GM19023 (cell line): ENCODE results near the gene IL18.
"Not testable (repeated sequence)": the region's sequence is repeated elsewhere in the genome, so short reads cannot be mapped to it uniquely, and the experiment has no call there.

ENCODE experiments used
- ATAC-seq: cut with Tn5 transposase; IDR thresholded peaks from one replicate; pipeline ENCODE4 v1.9.1; 2021; ENCODE audit warnings: mild to moderate bottlenecking, moderate library complexity; ENCODE audit not compliant: unreplicated experiment

The IL18 gene

GRCh38 chr11:112172362-112172994 is 8.6 kb upstream of the IL18 start:
- ATAC-seq = no peak

- ATAC-seq = no peak
Observed at GRCh38 chr11:112167145-112167544, 3.3 kb upstream of the IL18 start, which contains the start of gene TEX12. Gene TEX12 (plus strand): TSS chr11:112167372. CDS start chr11:112169269, 1,897 bp downstream.

DNA sequence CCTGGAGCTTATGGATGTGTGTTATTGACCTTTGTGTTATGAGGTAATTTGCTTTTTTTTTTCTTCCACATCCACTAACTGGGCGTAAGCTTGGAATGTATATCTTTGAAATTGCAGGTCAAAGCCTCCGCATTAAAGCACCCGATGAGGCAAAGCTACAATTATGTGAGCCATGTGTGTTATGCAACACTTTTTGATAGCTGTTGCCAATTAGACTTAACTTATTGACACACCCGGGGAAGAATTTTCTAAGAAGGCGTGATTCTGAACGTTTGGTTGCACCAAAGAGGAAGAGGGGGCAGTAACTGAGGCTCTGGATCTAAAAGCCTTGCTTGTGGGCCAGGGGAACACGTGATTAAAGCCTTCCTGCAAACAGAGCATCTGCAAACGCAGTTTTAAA is 2.7 kb upstream of the IL18 start:
- ATAC-seq = no peak

GRCh38 chr11:112165049-112165448 is 1.2 kb upstream of the IL18 start:
- no peak for ATAC-seq

- no peak for ATAC-seq
Observed at GRCh38 chr11:112162761-112163546, 940 bp downstream of the IL18 start.

GRCh38 chr11:112162200-112162599 is 1.7 kb downstream of the IL18 start:
- not testable (repeated sequence) for ATAC-seq

- ATAC-seq = no peak
Observed at GRCh38 chr11:112161012-112161411, 2.9 kb downstream of the IL18 start.

GRCh38 chr11:112160091-112160848 is 3.6 kb downstream of the IL18 start:
- ATAC-seq = no peak

- ATAC-seq = no peak
Observed at GRCh38 chr11:112159098-112160065, 4.5 kb downstream of the IL18 start.

GRCh38 chr11:112156956-112157766 is 6.7 kb downstream of the IL18 start:
- ATAC-seq = no peak

DNA sequence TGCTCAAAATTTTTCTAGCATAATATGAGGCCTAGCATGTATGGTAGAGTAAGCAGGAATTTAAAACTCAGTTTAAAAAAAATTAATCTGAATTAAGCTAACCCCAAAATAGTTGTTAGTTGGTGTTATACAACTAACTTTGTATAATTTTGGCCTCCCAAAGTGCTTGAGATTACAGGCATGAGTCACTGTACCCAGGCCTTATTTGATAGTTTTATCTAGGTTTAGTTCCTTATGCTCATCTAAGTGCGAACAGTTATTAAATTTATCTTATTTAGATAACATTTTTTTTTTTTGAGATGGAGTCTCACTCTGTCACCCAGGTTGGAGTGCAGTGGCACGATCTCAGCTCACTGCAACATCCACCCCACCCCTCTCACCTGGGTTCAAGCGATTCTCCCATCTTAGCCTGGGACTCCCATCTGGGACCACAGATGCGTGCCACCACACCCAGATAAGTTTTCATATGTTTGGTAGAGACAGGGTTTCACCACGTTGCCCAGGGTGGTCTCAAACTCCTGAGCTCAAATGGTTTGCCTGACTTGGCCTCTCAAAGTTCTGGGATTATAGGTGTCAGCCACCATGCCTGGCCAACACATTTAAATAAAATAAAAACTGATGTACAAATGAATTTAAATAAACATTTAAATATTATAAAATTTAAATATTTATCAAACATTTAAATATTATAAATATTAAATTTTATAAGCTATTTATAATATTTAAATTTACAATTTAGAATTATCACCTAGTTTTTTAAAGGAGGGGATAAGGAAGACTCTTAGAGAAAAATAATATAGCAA is 7.5 kb downstream of the IL18 start:
- no peak for ATAC-seq

- no peak for ATAC-seq
Observed at GRCh38 chr11:112150517-112150916, 13.4 kb downstream of the IL18 start.

GRCh38 chr11:112143597-112143996 is 20.3 kb downstream of the IL18 start:
- no peak for ATAC-seq

DNA sequence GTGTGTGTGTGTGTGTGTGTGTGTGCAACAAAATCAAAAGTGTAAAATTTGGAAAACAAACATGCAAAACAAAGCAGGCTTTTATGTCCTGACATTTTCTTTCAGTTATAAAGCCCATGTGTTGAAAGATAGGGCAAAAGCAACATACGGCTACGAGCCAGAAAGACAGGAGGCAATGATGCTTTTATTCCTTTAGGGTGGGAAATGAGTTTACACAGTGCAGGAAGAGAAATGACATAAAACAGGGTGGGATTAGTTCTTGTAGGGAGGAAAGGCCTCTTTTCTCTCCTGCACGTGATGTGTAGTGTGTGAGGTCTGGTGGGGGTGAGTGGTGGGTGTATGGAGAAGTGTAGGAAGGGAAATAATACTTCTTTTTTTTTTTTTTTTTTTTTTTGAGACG is 29.4 kb downstream of the IL18 start:
- ATAC-seq = no peak

DNA sequence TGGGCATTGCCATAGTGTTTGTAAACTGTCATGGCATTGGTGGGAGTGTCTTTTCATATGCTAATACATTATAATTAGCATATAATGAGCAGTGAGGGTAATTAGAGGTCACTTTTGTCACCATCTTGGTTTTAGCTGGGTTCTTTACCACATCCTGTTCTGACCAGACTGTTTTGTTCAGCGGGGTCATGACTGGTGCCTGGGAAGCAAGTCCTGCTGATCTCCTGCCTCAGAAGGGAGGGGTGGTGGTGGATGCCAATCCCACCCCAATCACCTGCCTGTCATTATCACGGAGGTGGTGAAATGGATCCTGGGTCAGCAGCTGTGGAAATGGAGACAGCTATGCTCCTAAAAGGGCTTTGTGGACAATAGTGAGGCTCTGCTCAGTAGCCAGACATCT is 31.2 kb downstream of the IL18 start:
- no peak for ATAC-seq

DNA sequence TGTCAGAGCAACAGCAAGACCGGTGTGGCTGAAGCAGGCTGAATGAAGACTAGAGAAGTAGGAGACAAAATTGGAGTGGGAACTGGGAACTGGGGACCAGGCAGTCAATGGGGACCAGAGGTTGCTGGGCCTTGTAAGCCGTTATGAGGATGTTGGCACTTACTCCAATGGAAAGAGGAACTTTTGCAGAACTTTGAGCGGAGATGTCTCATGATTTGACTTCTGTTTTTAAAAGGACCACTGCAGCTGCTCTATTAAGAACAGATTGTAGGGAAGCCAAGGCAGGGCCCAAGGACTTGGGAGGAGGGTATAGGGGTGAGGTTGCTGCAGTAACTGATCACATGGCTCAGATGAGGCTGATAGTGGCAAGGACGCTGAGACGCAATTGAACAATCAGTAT is 34.2 kb downstream of the IL18 start:
- ATAC-seq = no peak

DNA sequence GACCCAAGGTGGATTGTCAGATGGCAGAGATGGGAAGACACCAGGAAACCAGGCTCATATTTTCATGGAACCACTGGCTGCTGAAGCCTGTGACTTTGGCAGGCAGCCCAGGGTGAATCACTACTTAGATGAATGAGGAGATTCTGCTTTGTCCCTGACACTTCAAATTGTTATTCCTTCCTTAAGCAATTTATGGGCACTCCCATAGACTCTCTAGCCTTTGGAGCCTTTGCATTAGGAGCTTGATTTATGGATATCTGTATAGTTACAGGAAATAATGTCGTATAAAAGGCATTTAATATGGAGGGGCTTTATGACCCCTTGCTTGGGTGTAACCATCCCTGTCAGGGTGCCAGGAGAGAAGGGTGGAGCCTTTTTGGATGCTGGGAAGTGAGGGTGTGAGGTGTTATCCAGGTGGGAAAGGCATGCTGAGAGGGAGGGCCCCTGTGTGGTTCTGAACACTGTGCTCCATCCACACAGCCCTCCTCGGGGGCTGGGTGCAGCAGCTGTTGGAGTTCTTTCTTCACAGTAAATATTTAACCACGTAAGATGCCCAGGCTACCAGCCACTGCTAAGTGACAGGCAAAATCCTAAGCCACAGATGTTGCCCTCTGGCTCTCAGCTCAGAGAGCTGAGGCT is 35.3 kb downstream of the IL18 start:
- ATAC-seq = no peak

DNA sequence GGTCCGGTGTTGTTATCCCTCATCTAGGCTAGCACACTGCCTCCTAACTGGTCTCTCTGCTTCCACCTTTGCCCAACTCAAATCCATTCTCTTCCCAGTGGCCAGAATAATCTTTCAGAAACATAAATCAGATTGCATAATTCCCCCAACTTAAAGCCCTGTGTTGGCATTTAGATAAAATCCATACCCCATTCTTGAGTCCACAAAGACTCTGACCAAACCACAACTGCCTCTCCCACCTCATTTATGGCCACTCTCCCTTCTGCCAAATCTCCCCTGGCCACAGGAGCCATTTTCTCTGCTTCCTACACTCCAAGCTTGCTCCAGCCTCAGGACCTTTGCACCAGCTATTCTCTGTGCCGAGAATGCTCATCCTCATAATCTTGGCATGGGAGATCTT is 36.8 kb downstream of the IL18 start:
- ATAC-seq = no peak
